H1 (cell line): ENCODE data around the gene GAD2.

Experiments used
- CEBPB ChIP-seq: IDR thresholded peaks from 2 replicates; pipeline ENCODE4 v1.6.1; 2012; ENCODE audit warnings: low read depth, low read length
- CTCF ChIP-seq, 3 experiments: IDR thresholded peaks; 1 replicate in 2 of 3; 2 replicates in 1 of 3; pipeline versions ENCODE4 v1.5.1 to v1.6.1; 2011; ENCODE audit warnings: low read length in 3 of 3, mild to moderate bottlenecking in 3 of 3, inconsistent platforms in 2 of 3, low read depth in 1 of 3, moderate library complexity in 1 of 3; ENCODE audit not compliant: insufficient read depth in 1 of 3; ENCODE audit errors: control extremely low read depth in 1 of 3
- GABPA ChIP-seq: IDR thresholded peaks from 2 replicates; pipeline ENCODE4 v1.6.1; 2011; ENCODE audit warnings: mild to moderate bottlenecking, low read length, moderate library complexity, borderline replicate concordance; ENCODE audit not compliant: insufficient read depth
- POLR2A ChIP-seq, 2 experiments: IDR thresholded peaks; 1 replicate in 1 of 2; 2 replicates in 1 of 2; pipeline ENCODE4 v1.6.1; 2011; ENCODE audit warnings: low read depth in 2 of 2, low read length in 2 of 2, mild to moderate bottlenecking in 2 of 2; ENCODE audit errors: control extremely low read depth in 1 of 2

GRCh38 chr10:26243351-26243720, 26.8 kb downstream of the GAD2 start:
- TF ChIP-seq CEBPB (no peak), CTCF (IDR thresholded peaks at IDR 0.05; ENCODE audit: control extremely low read depth in 1 of 3, insufficient read depth in 1 of 3, low read depth in 1 of 3, low read length in 3 of 3) (no peak), POLR2A (IDR thresholded peaks at IDR 0.05; ENCODE audit: control extremely low read depth in 1 of 2, low read depth in 2 of 2, low read length in 2 of 2) (no peak), GABPA (no peak)
